ENCODE data around the gene JMJD6. TPM values are rescaled to one million over a fixed set of nuclear protein-coding genes. Genes with fewer than 3 reads are reported as not detected.
"Not testable (repeated sequence)": the region's sequence is repeated elsewhere in the genome, so short reads cannot be mapped to it uniquely, and the experiment has no call there.

JMJD6 gene
- total RNA-seq, 2 experiments from 2014 or later: 60.6 to 72.8 TPM

- CTCF ChIA-PET: interaction anchor here (5.7 kb wide), 1 partner anchor 18 kb away, joined by 47 read pairs; no protein-coding TSS in a partner anchor
- H3K4me3 Mint-ChIP-seq: peak overlapping the region; percentile 88
- H3K4me1 Mint-ChIP-seq: peaks cover 52% of the 10 kb centered on the region
- no peak for ATAC-seq
- no peak for DNase-seq
- no peaks in the 10 kb centered on the region for H3K9me3 Mint-ChIP-seq (ENCODE audit: low read depth)
- no peaks in the 10 kb centered on the region for H3K27me3 Mint-ChIP-seq
- peak overlapping the region; percentile 90 for H3K27ac Mint-ChIP-seq
- peaks cover 65% of the 10 kb centered on the region for H3K36me3 Mint-ChIP-seq
Measured at GRCh38 chr17:76733618-76733957, 7.2 kb upstream of the JMJD6 start.

- Mint-ChIP-seq H3K27ac (peak overlapping the region; percentile 90), H3K4me1 (peaks cover 50% of the 10 kb centered on the region), H3K36me3 (peaks cover 65% of the 10 kb centered on the region), H3K4me3 (peak overlapping the region; percentile 88), H3K9me3 (ENCODE audit: low read depth) (no peaks in the 10 kb centered on the region), H3K27me3 (no peaks in the 10 kb centered on the region)
- ATAC-seq (no peak), DNase-seq (no peak)
- CTCF ChIA-PET: interaction anchor here (5.7 kb wide), 1 partner anchor 17 kb away, joined by 47 read pairs; no protein-coding TSS in a partner anchor
Measured at GRCh38 chr17:76732734-76733617, 6.6 kb upstream of the JMJD6 start.

GRCh38 chr17:76731800-76732733 lies 5.7 kb upstream of the JMJD6 start:
- H3K36me3 Mint-ChIP-seq: peaks cover 72% of the 10 kb centered on the region

DNA sequence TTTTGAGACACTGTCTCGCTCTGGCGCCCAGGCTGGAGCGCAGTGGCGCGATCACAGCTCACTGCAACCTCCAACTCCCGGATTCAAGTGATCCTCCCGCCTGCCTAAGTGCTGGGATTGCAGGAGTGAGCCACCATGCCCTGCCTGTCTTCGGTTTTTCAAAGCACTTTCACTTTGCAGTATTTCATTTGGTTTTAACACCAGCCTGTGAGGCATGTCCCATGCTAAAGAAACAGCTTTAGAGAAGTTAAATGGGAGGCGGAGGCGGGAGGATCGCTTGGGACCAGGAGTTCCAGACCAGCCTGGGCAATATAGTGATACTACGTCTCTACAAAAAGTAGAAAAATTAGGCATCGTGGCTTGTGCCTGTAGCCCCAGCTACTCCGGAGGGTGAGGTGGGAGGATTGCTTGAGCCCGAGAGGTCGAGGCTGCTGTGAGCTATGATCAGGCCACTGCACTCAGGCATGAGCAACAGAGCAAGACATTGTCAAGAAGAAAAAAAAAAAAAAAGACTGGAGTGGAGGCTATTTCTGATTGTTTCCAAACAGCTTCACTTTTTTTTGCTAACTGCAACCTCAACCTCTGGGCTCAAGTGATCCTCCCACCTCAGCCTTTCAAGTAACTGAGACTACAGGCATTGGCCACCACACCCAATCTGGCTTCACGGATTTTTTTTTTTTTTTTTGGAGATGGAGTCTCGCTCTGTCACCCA lies 1.5 kb upstream of the JMJD6 start:
- Mint-ChIP-seq H3K4me1 (peaks cover 57% of the 10 kb centered on the region), H3K4me3 (peak overlapping the region; percentile 91), H3K27ac (peak overlapping the region; percentile 92), H3K36me3 (peaks cover 60% of the 10 kb centered on the region), H3K9me3 (ENCODE audit: low read depth) (no peaks in the 10 kb centered on the region), H3K27me3 (no peaks in the 10 kb centered on the region)
- CTCF ChIA-PET: interaction anchor here (0.7 to 6.1 kb wide), 6 partner anchors 9 to 165 kb away, joined by 3 to 77 read pairs (median 4); partner anchors contain the start of genes MFSD11 and SRSF2
- DNase-seq (no peak), ATAC-seq (no peak)

More at GRCh38 chr17:76731800-76732733, 5.7 kb upstream of the JMJD6 start:
- not testable (repeated sequence) for H3K27me3 Mint-ChIP-seq; DNase-seq; ATAC-seq; H3K9me3 Mint-ChIP-seq (ENCODE audit: low read depth); H3K4me3 Mint-ChIP-seq
- H3K4me1 Mint-ChIP-seq: peaks cover 54% of the 10 kb centered on the region
- peak overlapping the region; percentile 67 for H3K27ac Mint-ChIP-seq
- CTCF ChIA-PET: interaction anchor here (0.9 to 5.7 kb wide), 2 partner anchors 16 to 21 kb away, joined by 3 to 47 read pairs; partner anchors contain the start of gene MXRA7

DNA sequence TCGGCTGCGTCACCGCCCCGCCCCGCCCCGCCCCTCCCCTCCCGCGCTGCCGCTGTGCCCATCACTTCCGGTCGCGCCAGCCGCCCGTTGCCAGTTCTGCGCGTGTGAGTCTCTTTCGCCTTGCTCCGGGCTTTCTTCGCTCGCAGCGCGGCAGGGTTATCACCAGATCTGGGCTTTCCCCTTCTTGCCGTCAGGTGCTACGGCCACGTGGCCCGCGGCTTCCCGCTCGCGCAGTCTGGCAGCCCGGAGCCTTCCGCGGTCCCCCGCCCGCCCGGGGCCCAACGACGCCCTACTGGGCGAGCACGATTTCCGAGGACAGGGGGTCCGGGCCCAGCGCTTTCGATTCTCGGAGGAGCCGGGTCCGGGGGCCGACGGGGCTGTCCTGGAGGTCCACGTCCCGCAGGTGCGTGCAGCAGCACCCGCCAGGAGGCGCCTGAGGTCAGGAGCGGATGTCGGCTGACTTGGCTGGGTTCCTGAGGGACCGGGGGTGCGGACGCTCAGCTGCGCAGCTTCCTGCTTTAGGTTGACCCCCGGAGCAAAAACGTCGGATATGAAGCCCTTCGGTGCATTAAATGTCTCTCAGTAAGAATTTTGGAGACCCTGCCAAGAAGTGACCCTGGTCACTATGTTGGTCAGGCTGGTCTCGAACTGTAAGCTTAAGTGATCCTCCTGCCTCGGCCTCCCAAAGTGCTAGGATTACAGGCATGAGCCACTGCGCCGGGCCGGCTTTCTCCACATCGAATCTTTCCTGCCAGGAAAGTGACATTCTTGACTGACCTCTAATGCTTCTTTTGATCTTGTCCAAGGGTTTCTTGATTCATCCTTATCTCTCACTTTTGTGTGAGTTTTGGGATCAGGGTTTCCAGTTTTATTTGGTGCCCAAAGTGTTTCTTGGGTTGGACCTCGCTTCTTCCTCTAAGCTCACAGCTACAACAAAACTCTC lies 641 bp upstream of the JMJD6 start, which contains the start of gene METTL23:
Gene METTL23, plus strand, starts transcription at position 64 of the 943 bp plus-strand sequence. CDS start 2,872 bp downstream, outside the sequence.
- Mint-ChIP-seq H3K36me3 (peaks cover 59% of the 10 kb centered on the region), H3K27me3 (no peaks in the 10 kb centered on the region), H3K4me1 (peaks cover 56% of the 10 kb centered on the region), H3K9me3 (ENCODE audit: low read depth) (no peaks in the 10 kb centered on the region), H3K4me3 (peak within 1 kb of the TSS; percentile 91), H3K27ac (peak within 1 kb of the TSS; percentile 92)
- CTCF ChIA-PET: interaction anchor here (0.7 to 6.1 kb wide), 5 partner anchors 10 to 164 kb away, joined by 3 to 77 read pairs (median 4); partner anchors contain the start of genes MFSD11 and SRSF2
- ATAC-seq (peak; percentile 54), DNase-seq (peak; percentile 91)

DNA sequence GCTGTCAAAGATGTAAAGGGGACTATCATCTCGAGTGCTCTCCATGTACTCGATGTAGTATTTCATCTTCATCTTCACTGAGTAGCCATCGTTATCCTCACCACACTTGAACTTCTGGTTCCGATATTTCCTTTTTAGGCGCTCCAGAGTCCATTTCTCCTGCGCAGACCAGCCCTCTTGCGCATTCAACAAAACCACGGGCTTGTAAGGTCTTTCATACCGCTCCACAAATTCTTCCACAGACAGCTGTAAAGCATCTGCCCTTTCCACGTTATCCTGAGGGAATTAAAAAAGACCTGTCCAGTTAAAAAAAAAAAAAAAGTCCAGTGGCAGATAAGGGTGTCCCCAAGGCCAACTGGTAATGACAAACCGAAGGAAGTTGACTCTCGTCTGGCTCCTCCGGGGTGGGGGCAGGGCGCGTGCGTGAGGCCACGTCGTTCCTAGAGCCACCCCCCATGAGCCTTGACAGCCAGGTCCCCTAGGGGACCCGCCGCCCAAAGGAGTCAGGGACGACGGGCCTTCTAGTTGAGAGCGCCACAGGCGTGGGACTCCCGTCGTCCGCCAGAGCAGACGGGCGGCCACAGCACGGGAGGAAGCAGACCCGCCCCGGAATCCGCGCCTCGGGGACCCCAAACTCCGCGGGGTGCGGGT lies 701 bp downstream of the JMJD6 start:
- ATAC-seq: peak; percentile 29
- H3K27me3 Mint-ChIP-seq: no peaks in the 10 kb centered on the region
- H3K4me1 Mint-ChIP-seq: peaks cover 61% of the 10 kb centered on the region
- peak overlapping the region; percentile 92 for H3K27ac Mint-ChIP-seq
- DNase-seq: peak; percentile 88
- CTCF ChIA-PET: interaction anchor here (0.6 to 6.1 kb wide), 3 partner anchors 10 to 46 kb away, joined by 3 to 77 read pairs (median 28); partner anchors contain the start of genes MFSD11 and SRSF2
- H3K36me3 Mint-ChIP-seq: peaks cover 65% of the 10 kb centered on the region
- peak overlapping the region; percentile 91 for H3K4me3 Mint-ChIP-seq
- H3K9me3 Mint-ChIP-seq (ENCODE audit: low read depth): no peaks in the 10 kb centered on the region

DNA sequence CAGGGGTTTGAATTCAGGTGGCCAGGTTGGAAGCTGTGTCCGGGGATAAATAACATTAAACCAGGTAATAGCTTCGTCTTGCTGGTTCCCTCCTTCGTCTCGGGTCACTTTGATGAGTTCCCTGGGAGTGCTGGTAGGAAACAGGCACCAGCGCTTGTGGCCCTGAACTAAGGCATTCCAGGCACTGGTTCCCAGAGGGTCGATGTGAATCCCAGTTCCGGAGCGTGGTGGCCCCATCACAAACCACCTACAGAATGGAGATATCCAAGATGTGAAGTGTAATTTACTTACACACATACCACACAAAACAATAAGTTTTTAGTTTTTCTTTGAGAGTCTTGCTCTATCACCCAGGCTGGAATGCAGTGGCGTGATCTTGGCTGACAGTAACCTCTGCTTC lies 2.6 kb downstream of the JMJD6 start:
- H3K27me3 Mint-ChIP-seq: no peaks in the 10 kb centered on the region
- CTCF ChIA-PET: interaction anchor here (6.1 kb wide), 1 partner anchor 9 kb away, joined by 77 read pairs; no protein-coding TSS in a partner anchor
- H3K36me3 Mint-ChIP-seq: peaks cover 70% of the 10 kb centered on the region
- DNase-seq (no peak), ATAC-seq (no peak)
- H3K4me1 Mint-ChIP-seq: peaks cover 54% of the 10 kb centered on the region
- H3K9me3 Mint-ChIP-seq (ENCODE audit: low read depth): no peaks in the 10 kb centered on the region
- H3K4me3 Mint-ChIP-seq: no peak overlapping the region
- no peak overlapping the region for H3K27ac Mint-ChIP-seq

GRCh38 chr17:76722977-76723376 lies 3.4 kb downstream of the JMJD6 start:
- not testable (repeated sequence) for DNase-seq, H3K4me3 Mint-ChIP-seq

GRCh38 chr17:76722279-76722678 lies 4.1 kb downstream of the JMJD6 start:
- Mint-ChIP-seq H3K36me3 (peaks cover 74% of the 10 kb centered on the region), H3K9me3 (ENCODE audit: low read depth) (no peaks in the 10 kb centered on the region), H3K4me3 (no peak overlapping the region), H3K27me3 (no peaks in the 10 kb centered on the region), H3K4me1 (peaks cover 53% of the 10 kb centered on the region), H3K27ac (no peak overlapping the region)
- CTCF ChIA-PET: interaction anchor here (0.6 to 1.6 kb wide), 2 partner anchors 8 to 25 kb away, joined by 3 to 5 read pairs; no protein-coding TSS in a partner anchor
- DNase-seq (no peak), ATAC-seq (no peak)

More at GRCh38 chr17:76722977-76723376, 3.4 kb downstream of the JMJD6 start:
- peaks cover 55% of the 10 kb centered on the region for H3K4me1 Mint-ChIP-seq
- CTCF ChIA-PET: interaction anchor here (1.6 kb wide), 1 partner anchor 8 kb away, joined by 5 read pairs; no protein-coding TSS in a partner anchor
- not testable (repeated sequence) for ATAC-seq; H3K27me3 Mint-ChIP-seq; H3K9me3 Mint-ChIP-seq (ENCODE audit: low read depth)
- peak overlapping the region; percentile 40 for H3K27ac Mint-ChIP-seq
- peaks cover 78% of the 10 kb centered on the region for H3K36me3 Mint-ChIP-seq

DNA sequence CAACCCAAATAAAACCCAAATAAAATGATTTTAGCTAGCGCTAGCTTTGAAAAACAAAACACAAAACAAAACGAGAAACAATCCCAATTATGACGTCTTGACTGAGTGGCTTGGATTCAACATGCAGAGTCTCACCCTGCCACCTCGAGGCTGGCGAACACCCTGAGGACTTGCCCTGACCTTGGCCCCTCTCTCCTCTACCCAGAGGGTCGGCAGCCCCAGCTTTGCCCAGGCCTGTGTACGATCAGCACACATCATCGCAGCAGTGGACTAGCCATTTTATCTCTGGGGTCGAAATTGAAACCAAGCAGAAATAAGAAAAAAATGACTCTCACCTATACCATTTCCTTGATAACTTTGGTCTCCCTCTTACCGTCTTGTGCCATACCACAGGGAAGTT lies 4.9 kb downstream of the JMJD6 start:
- Mint-ChIP-seq H3K9me3 (ENCODE audit: low read depth) (no peaks in the 10 kb centered on the region), H3K4me3 (no peak overlapping the region), H3K36me3 (peaks cover 78% of the 10 kb centered on the region), H3K4me1 (peaks cover 61% of the 10 kb centered on the region), H3K27me3 (no peaks in the 10 kb centered on the region), H3K27ac (no peak overlapping the region)
- CTCF ChIA-PET: interaction anchor here (1.2 kb wide), 1 partner anchor 10 kb away, joined by 3 read pairs; no protein-coding TSS in a partner anchor
- ATAC-seq (no peak), DNase-seq (no peak)

DNA sequence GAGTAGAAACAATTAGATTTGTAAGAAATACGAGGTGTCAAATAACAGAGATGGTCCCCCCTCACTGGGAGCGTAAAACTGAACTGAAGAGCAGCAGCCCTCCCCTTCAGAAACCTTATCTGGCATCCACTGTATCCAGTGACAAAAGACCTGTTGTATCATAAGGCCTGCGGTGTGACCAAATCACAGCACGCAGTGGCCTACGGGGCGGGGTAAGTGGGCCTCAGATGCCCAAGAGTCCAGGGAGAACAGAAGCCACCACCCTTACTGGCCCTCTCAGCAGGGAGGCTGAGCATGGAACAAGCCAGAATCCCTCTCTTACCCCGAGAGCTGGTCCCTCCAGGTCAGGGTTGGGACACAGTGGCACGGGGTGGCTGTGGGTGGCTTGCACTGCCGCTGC lies 5.5 kb downstream of the JMJD6 start:
- CTCF ChIA-PET: interaction anchor here (1.2 kb wide), 1 partner anchor 9 kb away, joined by 3 read pairs; no protein-coding TSS in a partner anchor

More for the DNA sequence above, 5.5 kb downstream of the JMJD6 start:
- no peaks in the 10 kb centered on the region for H3K9me3 Mint-ChIP-seq (ENCODE audit: low read depth)
- no peak overlapping the region for H3K27ac Mint-ChIP-seq
- peaks cover 66% of the 10 kb centered on the region for H3K4me1 Mint-ChIP-seq
- DNase-seq (no peak), ATAC-seq (no peak)
- H3K4me3 Mint-ChIP-seq: no peak overlapping the region
- no peaks in the 10 kb centered on the region for H3K27me3 Mint-ChIP-seq
- peaks cover 81% of the 10 kb centered on the region for H3K36me3 Mint-ChIP-seq
